OCI-LY3 (cell line): ENCODE measurements around the gene WEE1.

Experiments
- CTCF ChIP-seq: fragments of 200-600, 300-600 bp; sonication (generic); IDR thresholded peaks from 2 replicates; pipeline ENCODE4 v1.5.1; 2014; ENCODE audit warnings: antibody characterized with exemption, low read length, low read depth
- EZH2phosphoT487 ChIP-seq: fragments of 200-600 bp; shearing (Covaris generic); IDR thresholded peaks from 2 replicates; pipeline ENCODE4 v1.6.1; 2018; ENCODE audit warnings: antibody characterized with exemption, mixed run types, low read depth

GRCh38 chr11:9574622-9575259 is 1.3 kb downstream of the WEE1 start:
- TF ChIP-seq CTCF (no peak), EZH2phosphoT487 (no peak)
